Activated T-cell treated with anti-CD3 and anti-CD28 coated beads for 1 hour (primary cell): Measurements from ENCODE around the gene GABPB2.

ENCODE experiments used
- DNase-seq: peaks from one replicate; pipeline ENCODE4 v3.0.0-alpha.2; 2020; ENCODE audit warnings: low read depth

GABPB2 gene

GRCh38 chr1:151070474-151071276, at the start of gene GABPB2:
TSS of gene GABPB2 (plus strand) at chr1:151070761. CDS start at chr1:151088190, 17,429 bp downstream.
- DNase-seq: peak; percentile 79

- DNase-seq: peak; percentile 87
Measured at GRCh38 chr1:151024540-151025146, 45.9 kb upstream of the GABPB2 start.

DNA sequence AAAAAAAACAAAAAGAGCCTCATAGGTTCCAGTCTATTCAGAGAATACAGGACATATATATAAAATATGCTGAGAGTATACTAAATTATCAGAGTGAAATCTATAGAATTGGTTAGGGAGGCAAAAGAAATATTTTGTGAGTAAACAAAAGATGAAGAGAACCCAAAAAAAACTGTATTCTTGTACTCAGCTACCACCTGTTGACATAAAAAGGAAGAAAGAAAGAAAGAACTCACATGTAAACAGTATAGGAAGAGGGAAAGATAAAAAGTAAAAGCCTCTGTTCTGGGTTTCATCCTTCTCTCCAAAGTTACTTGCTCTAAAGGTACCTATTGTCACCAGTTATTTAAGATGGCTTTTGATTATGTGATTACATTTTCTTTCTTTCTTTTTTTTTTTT, 44.1 kb upstream of the GABPB2 start:
- DNase-seq: no peak

DNA sequence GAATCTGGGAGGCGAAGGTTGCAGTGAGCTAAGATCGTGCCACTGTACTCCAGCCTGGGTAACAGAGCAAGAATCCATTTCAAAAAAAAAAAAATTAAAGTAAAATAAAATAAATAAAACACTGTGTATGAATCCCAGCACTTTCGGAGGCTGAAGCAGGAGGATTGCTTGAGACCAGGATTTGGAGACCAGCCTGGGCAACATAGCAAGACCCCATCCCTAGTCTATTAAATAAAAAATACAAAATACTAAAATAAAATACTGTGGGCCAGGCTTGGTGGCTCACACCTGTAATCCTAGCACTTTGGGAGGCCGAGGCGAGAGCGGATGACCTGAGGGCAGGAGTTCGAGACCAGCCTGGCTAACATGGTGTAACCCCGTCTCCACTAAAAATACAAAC, 38.4 kb upstream of the GABPB2 start:
- DNase-seq: no peak

GRCh38 chr1:151035167-151035566, 35.4 kb upstream of the GABPB2 start:
- no peak for DNase-seq

GRCh38 chr1:151036356-151036755, 34.2 kb upstream of the GABPB2 start, which contains the start of gene BNIPL:
TSS of gene BNIPL (plus strand) at chr1:151036586. CDS start at chr1:151036726, 140 bp downstream.
- DNase-seq: no peak

DNA sequence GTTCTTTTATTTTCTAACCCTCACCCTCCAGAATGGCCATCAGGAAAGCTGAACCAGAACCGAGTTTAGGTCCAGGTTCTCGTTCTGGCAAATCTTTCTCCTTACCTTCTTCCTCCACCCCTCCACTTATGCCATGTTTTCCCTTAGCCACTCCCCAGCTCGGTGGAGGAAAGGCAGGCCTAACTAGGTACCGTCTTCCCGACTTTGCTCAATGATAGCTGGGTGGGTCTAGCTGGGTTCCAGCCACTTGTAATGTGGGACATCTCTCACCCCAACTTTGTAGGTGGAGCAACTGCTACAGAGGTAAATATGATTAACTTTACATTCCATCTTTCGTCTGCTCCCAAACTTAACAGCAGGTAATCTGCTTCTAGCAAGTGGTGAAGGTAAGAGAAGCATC, 33.5 kb upstream of the GABPB2 start:
- DNase-seq: no peak

DNA sequence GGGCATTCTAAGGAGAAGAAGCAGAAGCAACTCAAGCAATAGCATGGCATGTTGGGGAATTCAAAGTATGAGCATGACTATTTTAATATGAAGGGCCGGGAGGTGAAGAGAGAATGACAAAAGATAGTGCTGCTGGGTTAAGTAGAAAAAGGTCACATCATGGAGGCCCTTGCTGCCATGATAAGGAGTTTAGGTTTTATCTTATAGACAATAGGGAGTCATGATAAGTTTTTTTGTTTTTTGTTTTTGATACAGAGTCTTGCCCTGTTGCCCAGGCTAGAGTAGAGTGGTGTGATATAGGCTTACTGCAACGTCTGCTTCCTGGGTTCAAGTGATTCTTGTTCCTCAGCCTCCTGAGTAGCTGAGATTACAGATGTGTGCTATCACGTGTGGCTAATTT, 31.0 kb upstream of the GABPB2 start:
- DNase-seq: no peak

DNA sequence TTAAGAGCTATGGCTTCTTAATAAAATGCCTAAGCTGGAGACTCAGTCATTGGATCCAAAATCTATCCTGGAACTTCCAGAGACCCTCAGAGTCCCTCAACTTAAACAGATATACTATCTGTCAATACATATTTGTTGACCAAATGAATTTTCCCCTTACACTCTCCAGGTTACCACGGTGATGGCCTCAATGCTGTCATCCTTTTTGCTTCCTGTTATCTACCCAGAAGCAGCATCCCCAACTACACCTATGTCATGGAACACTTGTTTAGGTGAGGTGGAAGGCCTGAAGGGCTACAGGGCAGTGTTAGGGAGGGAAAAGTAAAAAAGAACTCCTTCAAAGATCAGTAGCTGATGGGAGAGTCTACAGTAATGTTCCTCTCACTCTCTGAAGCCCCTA, 27.4 kb upstream of the GABPB2 start:
- no peak for DNase-seq

DNA sequence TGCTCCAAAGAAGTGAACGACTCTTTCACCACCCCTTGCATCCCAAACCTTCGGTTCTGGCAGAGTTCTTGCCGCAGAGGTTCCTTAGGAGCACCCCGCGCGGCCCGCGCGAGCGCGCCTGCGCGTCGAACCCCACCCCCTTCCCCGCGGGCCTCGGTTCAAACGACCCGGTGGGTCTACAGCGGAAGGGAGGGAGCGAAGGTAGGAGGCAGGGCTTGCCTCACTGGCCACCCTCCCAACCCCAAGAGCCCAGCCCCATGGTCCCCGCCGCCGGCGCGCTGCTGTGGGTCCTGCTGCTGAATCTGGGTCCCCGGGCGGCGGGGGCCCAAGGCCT, 23.0 kb upstream of the GABPB2 start, which contains the start of gene C1orf56:
TSS of gene C1orf56 (plus strand) at position 161 of the 334 bp plus-strand sequence. CDS start at position 258, 97 bp downstream.
- peak; percentile 50 for DNase-seq

- peak; percentile 44 for DNase-seq
Measured at GRCh38 chr1:151047925-151048644, 22.5 kb upstream of the GABPB2 start.

- no peak for DNase-seq
Measured at GRCh38 chr1:151048645-151049032, 21.9 kb upstream of the GABPB2 start.

GRCh38 chr1:151049458-151049857, 21.1 kb upstream of the GABPB2 start:
- DNase-seq: no peak

DNA sequence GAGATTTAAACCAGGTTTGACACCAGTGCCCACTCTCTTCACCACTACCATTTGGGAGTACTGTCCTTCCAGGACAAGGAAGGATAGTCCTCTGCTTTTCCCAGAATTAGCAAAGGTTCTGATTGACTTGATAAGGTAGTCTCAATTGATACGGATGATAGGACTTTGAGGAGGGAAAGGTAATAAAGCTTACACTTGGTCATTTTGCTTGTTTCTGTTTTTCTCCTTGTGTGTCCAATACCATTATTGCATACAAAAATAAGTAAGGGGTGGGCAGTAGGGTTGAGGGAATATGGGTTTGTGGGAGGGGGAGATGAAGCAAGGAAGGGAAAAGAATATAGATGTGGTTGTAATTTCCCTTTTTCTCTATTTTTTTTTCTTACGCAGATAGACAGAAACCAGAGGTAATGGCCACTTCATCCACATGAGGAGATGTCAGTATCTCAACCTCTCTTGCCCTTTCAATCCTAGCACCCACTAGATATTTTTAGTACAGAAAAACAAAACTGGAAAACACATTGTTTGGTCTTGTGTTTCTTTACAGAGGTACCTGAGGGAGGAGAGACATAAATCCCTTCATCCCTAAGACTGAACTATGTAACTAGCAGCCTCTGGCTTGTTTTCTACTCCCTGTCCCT, 20.4 kb upstream of the GABPB2 start:
- DNase-seq: no peak

GRCh38 chr1:151051356-151052009, 19.1 kb upstream of the GABPB2 start:
- no peak for DNase-seq

GRCh38 chr1:151054971-151055547, 15.5 kb upstream of the GABPB2 start:
- DNase-seq: no peak

- no peak for DNase-seq
Measured at GRCh38 chr1:151055581-151055980, 15.0 kb upstream of the GABPB2 start.

GRCh38 chr1:151056149-151056548, 14.4 kb upstream of the GABPB2 start:
- no peak for DNase-seq

DNA sequence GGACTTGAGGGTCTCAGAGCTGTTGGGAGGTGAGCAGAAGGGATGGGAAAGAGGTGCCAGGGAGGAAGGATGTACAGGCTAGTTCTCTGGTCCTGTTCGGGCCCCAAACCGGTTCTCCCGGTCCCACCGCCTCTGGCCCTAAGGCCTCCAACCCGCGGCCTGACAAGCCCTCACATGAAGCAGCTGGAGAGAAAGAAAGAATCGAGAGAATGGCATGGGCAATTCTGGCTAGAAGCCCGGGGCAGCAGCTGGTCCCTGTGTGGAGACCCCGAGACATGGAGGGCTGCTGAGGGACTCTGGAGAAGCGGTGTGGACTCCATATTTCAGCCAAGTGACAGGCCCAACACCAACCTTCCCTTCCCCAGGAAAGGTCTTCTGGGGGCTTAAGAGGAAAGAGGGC, 11.9 kb upstream of the GABPB2 start:
- no peak for DNase-seq

DNA sequence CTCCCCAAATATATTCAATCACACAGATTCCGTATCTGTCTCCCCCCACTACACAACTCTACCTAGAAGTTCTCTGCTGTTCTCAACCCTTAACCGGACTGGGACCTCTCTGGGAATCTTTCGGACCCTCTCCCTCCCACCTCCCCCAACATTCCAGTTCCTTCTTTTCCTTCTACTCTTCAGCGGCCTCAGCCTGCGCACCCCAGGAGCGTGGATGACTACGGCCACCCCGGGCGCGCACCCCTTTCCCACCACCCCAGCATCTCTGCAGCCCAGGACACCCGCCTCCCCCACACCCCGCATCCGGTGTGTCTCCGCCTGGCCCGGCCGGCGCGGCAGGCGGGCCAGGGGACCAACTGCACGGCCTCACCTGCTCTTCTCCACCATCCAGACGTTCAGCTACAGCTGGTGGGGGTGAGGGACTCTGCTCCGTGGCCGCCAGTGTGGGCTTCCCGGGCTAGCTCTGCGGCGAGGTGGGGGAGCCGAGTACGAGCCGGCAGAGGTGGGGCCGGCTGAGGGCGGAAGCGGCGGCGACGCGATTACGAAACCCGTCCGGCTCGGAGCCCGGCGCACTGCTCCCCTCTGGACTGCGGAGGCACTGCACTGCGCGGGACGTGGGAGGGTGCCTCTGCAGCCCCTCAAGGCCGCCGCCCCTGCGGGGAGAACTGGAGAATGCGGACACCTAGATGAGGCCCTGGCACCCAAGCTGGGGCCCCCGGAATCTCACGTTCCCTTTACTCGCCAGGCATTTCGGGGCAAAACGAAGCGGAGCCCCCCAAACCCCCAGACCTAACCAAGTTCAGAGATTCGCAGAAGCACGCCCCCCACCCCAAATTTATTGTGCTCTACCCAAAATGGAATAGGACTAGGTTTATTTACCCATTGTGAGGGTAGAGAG, 11.2 kb upstream of the GABPB2 start, which contains the start of gene CDC42SE1:
TSS of gene CDC42SE1 (minus strand) at position 514 of the 898 bp plus-strand sequence. CDS start 3,892 bp downstream, outside the sequence.
- peak; percentile 74 for DNase-seq
